Endothelial cell of umbilical vein (primary cell): Measurements from ENCODE around the gene B4GALT5. TPM values are rescaled to one million over a fixed set of nuclear protein-coding genes. Genes with fewer than 3 reads are reported as not detected.

Experiments used
- BruUV-seq: library from RNA; stranded (reverse); fragments of 400-500 nt; replicated peaks from 2 replicates; lab custom pipeline; 2021; lab: Mats Ljungman, UMichigan
- CTCF ChIA-PET: fragments of 300-600, 350-600 bp; sonication (Branson Sonifier 250); formaldehyde crosslinking; loops from one replicate; lab custom pipeline; 2021; ENCODE audit warnings: antibody characterized with exemption, inconsistent platforms; lab: Charles Lee
- POLR2A ChIA-PET: fragments of 300-600, 350-600 bp; sonication (Branson Sonifier 250); formaldehyde crosslinking; loops from one replicate; lab custom pipeline; 2021; ENCODE audit warnings: antibody characterized with exemption, inconsistent platforms; lab: Charles Lee
- DNase-seq: peaks from one replicate; pipeline ENCODE4 v3.0.0-alpha.2; 2011; ENCODE audit warnings: low read depth, low spot score
- FAIRE-seq: peaks from 2 replicates; lab custom pipeline; 2011; peaks lifted over from hg19 to GRCh38; lab: Jason Lieb, UNC
- H2AFZ ChIP-seq: 2 replicates; pipeline ENCODE4 v1.6.0; 2012; ENCODE audit warnings: low read depth, low read length, control low read depth, inconsistent platforms
- H3K27ac ChIP-seq: 2 replicates; pipeline ENCODE4 v1.5.1; 2011; ENCODE audit warnings: low read depth, mild to moderate bottlenecking, control low read depth, low read length, moderate library complexity; ENCODE audit not compliant: insufficient read depth
- H3K27me3 ChIP-seq, 2 experiments: 2 replicates each; pipeline versions ENCODE4 v1.6.0 to v1.6.1; 2011; ENCODE audit warnings: low read length in 2 of 2, mixed read lengths in 1 of 2; ENCODE audit not compliant: control insufficient read depth in 2 of 2, insufficient read depth in 2 of 2
- H3K36me3 ChIP-seq, 2 experiments: 2 replicates in 1 of 2; 3 replicates in 1 of 2; pipeline ENCODE4 v1.5.1; 2011; ENCODE audit warnings: low read length in 2 of 2, mild to moderate bottlenecking in 1 of 2, moderate library complexity in 1 of 2; ENCODE audit not compliant: control insufficient read depth in 2 of 2, insufficient read depth in 2 of 2; ENCODE audit errors: extremely low read depth in 1 of 2
- H3K4me1 ChIP-seq: 3 replicates; pipeline ENCODE4 v1.5.1; 2011; ENCODE audit warnings: mild to moderate bottlenecking, low read length; ENCODE audit not compliant: control insufficient read depth, insufficient read depth; ENCODE audit errors: extremely low read depth
- H3K4me2 ChIP-seq: 2 replicates; pipeline ENCODE4 v1.6.1; 2011; ENCODE audit warnings: low read length, control low read depth, mixed read lengths; ENCODE audit not compliant: insufficient read depth
- H3K4me3 ChIP-seq, 3 experiments: fragments of 200-600 bp in 1 of 3; sonication (generic), shearing (Covaris generic) in 1 of 3; replicated peaks in 1 of 3; 2 replicates each; pipeline ENCODE4 v1.5.1; 2011 to 2016; ENCODE audit warnings: control low read depth in 3 of 3, low read length in 3 of 3, mild to moderate bottlenecking in 2 of 3, inconsistent platforms in 1 of 3, low read depth in 1 of 3, moderate library complexity in 1 of 3; ENCODE audit not compliant: insufficient read depth in 1 of 3
- H3K79me2 ChIP-seq: 2 replicates; pipeline ENCODE4 v1.6.0; 2012; ENCODE audit warnings: low read length, inconsistent platforms; ENCODE audit not compliant: control insufficient read depth, insufficient read depth
- H3K9ac ChIP-seq: replicated peaks from 2 replicates; pipeline ENCODE3; 2011; ENCODE audit warnings: low read length, control low read depth; ENCODE audit not compliant: insufficient read depth; ENCODE audit errors: extremely low read depth
- H3K9me1 ChIP-seq: replicated peaks from 3 replicates; pipeline ENCODE4 v1.6.0; 2011; ENCODE audit warnings: mild to moderate bottlenecking, low read length; ENCODE audit not compliant: control insufficient read depth, insufficient read depth; ENCODE audit errors: extremely low read depth
- H3K9me3 ChIP-seq: replicated peaks from 2 replicates; pipeline ENCODE4 v1.5.1; 2012; ENCODE audit warnings: low read length, inconsistent platforms; ENCODE audit not compliant: control insufficient read depth, insufficient read depth
- H4K20me1 ChIP-seq: replicated peaks from 2 replicates; pipeline ENCODE3; 2011; ENCODE audit warnings: mild to moderate bottlenecking, low read length; ENCODE audit not compliant: control insufficient read depth, insufficient read depth; ENCODE audit errors: extremely low read depth
- CTCF ChIP-seq, 2 donors: IDR thresholded peaks; 1 replicate in 1 of 2; 2 replicates in 1 of 2; pipeline ENCODE4 v1.5.1; 2011; ENCODE audit warnings: low read length in 2 of 2, mild to moderate bottlenecking in 2 of 2, moderate library complexity in 2 of 2, control low read depth in 1 of 2, inconsistent platforms in 1 of 2, low read depth in 1 of 2; ENCODE audit not compliant: insufficient read depth in 1 of 2; ENCODE audit errors: extremely low read depth in 1 of 2
- EZH2 ChIP-seq: IDR thresholded peaks from 2 replicates; pipeline ENCODE4 v1.6.1; 2012; ENCODE audit warnings: borderline replicate concordance, low read depth, mild to moderate bottlenecking, moderate library complexity, low read length, inconsistent platforms; ENCODE audit not compliant: severe bottlenecking
- FOS ChIP-seq: IDR thresholded peaks from 2 replicates; pipeline ENCODE4 v1.6.1; 2011; ENCODE audit warnings: mild to moderate bottlenecking, low read length, moderate library complexity, borderline replicate concordance; ENCODE audit not compliant: insufficient read depth
- GATA2 ChIP-seq: IDR thresholded peaks from 2 replicates; pipeline ENCODE4 v1.7.0; 2011; ENCODE audit warnings: low read depth, mild to moderate bottlenecking, moderate library complexity, mixed read lengths, low read length; ENCODE audit not compliant: insufficient read length, insufficient read depth
- JUN ChIP-seq: IDR thresholded peaks from 2 replicates; pipeline ENCODE4 v1.6.1; 2011; ENCODE audit warnings: borderline replicate concordance, low read depth; ENCODE audit not compliant: insufficient read length, insufficient read depth
- MAX ChIP-seq: IDR thresholded peaks from 2 replicates; pipeline ENCODE4 v1.6.1; 2011; ENCODE audit not compliant: insufficient read depth, insufficient read length
- POLR2AphosphoS5 ChIP-seq: IDR thresholded peaks from 2 replicates; pipeline ENCODE4 v1.6.1; 2012; ENCODE audit warnings: low read depth, mild to moderate bottlenecking, control low read depth, low read length, moderate library complexity; ENCODE audit not compliant: insufficient read depth
- dilution Hi-C: fragments of 300-500 bp; cut with MboI; formaldehyde crosslinking; loops from one replicate; pipeline ENCODE4 v1.15.0; 2019; ENCODE audit warnings: low sequenced_read_pairs; ENCODE audit not compliant: extremely low pct_ligation_motif_present
- intact Hi-C: fragments of 100-400 bp; cut with micrococcal nuclease; formaldehyde crosslinking; loops from one replicate; pipeline ENCODE4 v1.10.0; 2022
- polyA plus RNA-seq, 4 experiments: library from polyadenylated mRNA; depleted of rRNA in 3 of 4; stranded (reverse) in 3 of 4; unstranded in 1 of 4; fragments of >200 nt; gene quantifications; 2 replicates each; pipeline versions ENCODE4 v1.2.1 to v1.2.3, GENCODE V29; 2011 to 2012; ENCODE audit warnings: missing spikeins in 1 of 4
- total RNA-seq: library from RNA; stranded (reverse); gene quantifications from 2 replicates; pipeline ENCODE4 v1.2.3, GENCODE V29; 2021

The B4GALT5 gene
- total and polyA plus RNA-seq, 2 donors (not counting 3 experiments of a cell fraction or from before 2014, with no cell fraction given), result 54.4 to 70.1 TPM

GRCh38 chr20:49742948-49743347 is 29.3 kb upstream of the B4GALT5 start:
- Histone ChIP-seq H4K20me1 (no peaks in the 10 kb centered on the region), H3K9me1 (no peaks in the 10 kb centered on the region), H3K9ac (no peak overlapping the region), H3K4me1 (no peaks in the 10 kb centered on the region), H3K9me3 (no peaks in the 10 kb centered on the region), H3K4me2 (no peak overlapping the region), H2AFZ (no peak overlapping the region), H3K79me2 (no peaks in the 10 kb centered on the region), H3K36me3 (no peaks in the 10 kb centered on the region), H3K4me3 (no peak overlapping the region), H3K27me3 (peaks cover 0 to 1% of the 10 kb centered on the region in 2 experiments), H3K27ac (no peak overlapping the region)
- intact Hi-C loops, result no loop called here
- BruUV-seq, result no TSS peak
- dilution Hi-C loops, result no loop called here
- ChIA-PET POLR2A (no interaction called here), CTCF (no interaction called here)
- FAIRE-seq (no peak), DNase-seq (no peak)
- TF ChIP-seq GATA2 (no peak), JUN (no peak), EZH2 (no peak), CTCF (IDR thresholded peaks at IDR 0.05; ENCODE audit: extremely low read depth in 1 of 2, insufficient read depth in 1 of 2, low read depth in 1 of 2, low read length in 2 of 2) (no peak), MAX (no peak), FOS (no peak), POLR2AphosphoS5 (no peak)
